Testis (tissue), 2 donors: Measurements from ENCODE around the gene POLH.

ENCODE experiments used
- CTCF ChIP-seq, 3 experiments: fragments of 450-650 bp in 2 of 3; fragments of 200-600 bp in 1 of 3; sonication (generic) in 1 of 3; IDR thresholded peaks; one replicate each; pipeline ENCODE4 v1.5.1; 2016 to 2019; ENCODE audit warnings: antibody characterized with exemption in 3 of 3, mild to moderate bottlenecking in 2 of 3, moderate library complexity in 1 of 3
- POLR2A ChIP-seq: fragments of 450-650 bp; IDR thresholded peaks from one replicate; pipeline ENCODE4 v1.6.1; 2017; ENCODE audit warnings: antibody characterized with exemption, mild to moderate bottlenecking, moderate library complexity

GRCh38 chr6:43621836-43622180, 45.8 kb downstream of the POLH start:
- TF ChIP-seq CTCF (IDR thresholded peaks at IDR 0.05): no peak
- TF ChIP-seq POLR2A: no peak
